K562 (cell line): ENCODE measurements around the gene HELLS.

Experiments
- EP300 ChIP-seq: IDR thresholded peaks from 2 replicates; pipeline ENCODE4 v1.6.1; 2012; ENCODE audit warnings: low read length, improper control_type of control experiment
- EZH2 ChIP-seq: IDR thresholded peaks from 2 replicates; pipeline ENCODE4 v1.6.1; 2012; ENCODE audit warnings: low read depth, mild to moderate bottlenecking, inconsistent platforms, low read length, borderline replicate concordance
- JUND ChIP-seq, 2 experiments: IDR thresholded peaks; 2 replicates in 1 of 2; 3 replicates in 1 of 2; pipeline ENCODE4 v1.6.1; 2011; ENCODE audit warnings: borderline replicate concordance in 2 of 2, low read depth in 2 of 2, low read length in 2 of 2, improper control_type of control experiment in 1 of 2, missing biosample characterization in 1 of 2, missing genetic modification characterization in 1 of 2, missing genetic modification reagents in 1 of 2
- KDM5B ChIP-seq: fragments of 200-600 bp; sonication (generic); IDR thresholded peaks from 2 replicates; pipeline ENCODE4 v1.6.1; 2012; ENCODE audit warnings: low read depth, mild to moderate bottlenecking, moderate library complexity, low read length, control low read depth, inconsistent platforms; ENCODE audit not compliant: insufficient replicate concordance
- SMARCA5 ChIP-seq: fragments of 450-650 bp; IDR thresholded peaks from 2 replicates; pipeline ENCODE4 v1.6.1; 2016
- SMARCE1 ChIP-seq: fragments of 450-650 bp; IDR thresholded peaks from 2 replicates; pipeline ENCODE4 v1.7.1; 2016; ENCODE audit warnings: mild to moderate bottlenecking
- TRIM24 ChIP-seq, 2 experiments: fragments of 450-650 bp; IDR thresholded peaks; 2 replicates each; pipeline ENCODE4 v1.6.1; 2016
- ZNF347 ChIP-seq: fragments of 450-650 bp; formaldehyde crosslinking; IDR thresholded peaks from 2 replicates; pipeline ENCODE4 v1.4.0; 2020; ENCODE audit warnings: low read depth, mild to moderate bottlenecking, moderate library complexity
- ZNF384 ChIP-seq: IDR thresholded peaks from 2 replicates; pipeline ENCODE4 v1.6.1; 2012; ENCODE audit warnings: low read depth, low read length, improper control_type of control experiment
- ZNF589 ChIP-seq: fragments of 200-800 bp; sonication (Bioruptor generic); IDR thresholded peaks from 2 replicates; pipeline ENCODE4 v1.6.1; 2016; ENCODE audit warnings: low read depth, missing genetic modification characterization, missing compliant biosample characterization
- ZZZ3 ChIP-seq: fragments of 450-650 bp; IDR thresholded peaks from 2 replicates; pipeline ENCODE4 v1.6.1; 2016; ENCODE audit warnings: antibody characterized with exemption, mild to moderate bottlenecking, moderate library complexity
- TF ChIP-seq, protein P1 (sequence below): fragments of 200-800 bp; sonication (Bioruptor generic); IDR thresholded peaks from 2 replicates; pipeline ENCODE4 v1.6.1; 2016; ENCODE audit warnings: missing genetic modification characterization, missing compliant biosample characterization
- TF ChIP-seq, protein P2 (sequence below), 2 experiments: fragments of 450-650 bp; formaldehyde crosslinking in 1 of 2; IDR thresholded peaks; 2 replicates each; pipeline versions ENCODE4 v1.4.0 to v1.6.1; 2014 to 2020; ENCODE audit warnings: mild to moderate bottlenecking in 2 of 2, borderline replicate concordance in 1 of 2, low read depth in 1 of 2
- TF ChIP-seq, protein P3 (sequence below), 3 experiments: IDR thresholded peaks in 2 of 3; conservative IDR thresholded peaks in 1 of 3; 2 replicates each; pipeline ENCODE4 v1.5.1; 2011 to 2012; ENCODE audit warnings: low read length in 3 of 3, mild to moderate bottlenecking in 3 of 3, control low read depth in 2 of 3, improper control_type of control experiment in 1 of 3, inconsistent platforms in 1 of 3, low read depth in 1 of 3, mixed read lengths in 1 of 3, moderate library complexity in 1 of 3; ENCODE audit not compliant: insufficient read depth in 2 of 3

DNA sequence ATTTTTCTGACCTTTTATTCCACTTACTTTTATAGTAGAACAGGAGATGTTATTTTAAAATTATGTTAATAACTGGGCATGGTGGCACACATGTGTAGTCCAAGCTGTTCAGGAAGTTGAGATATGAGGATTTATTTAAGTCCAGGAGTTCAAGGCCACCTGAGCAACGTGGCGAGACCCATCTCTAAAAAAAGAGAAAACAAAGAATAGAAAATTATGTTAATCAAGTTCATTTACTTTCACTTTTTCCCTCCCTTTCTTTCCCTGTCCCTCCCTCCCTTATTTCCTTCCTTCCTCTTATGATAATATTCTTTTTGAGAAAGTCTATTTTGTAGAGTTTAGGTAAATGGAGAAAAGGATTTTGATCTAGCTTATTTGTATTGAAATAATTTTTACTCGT, 48.9 kb upstream of the HELLS start:
- no peak for TF ChIP-seq ZNF589
- TF ChIP-seq TRIM24 (IDR thresholded peaks at IDR 0.05), result no peak
- no peak for TF ChIP-seq JUND (IDR thresholded peaks at IDR 0.05; ENCODE audit: borderline replicate concordance, low read depth, low read length)
- TF ChIP-seq JUND (tag; IDR thresholded peaks at IDR 0.05; ENCODE audit: borderline replicate concordance, low read depth, low read length), result no peak
- TF ChIP-seq KDM5B, result no peak
- TF ChIP-seq ZNF347 (CRISPR knock-in tag), result no peak
- TF ChIP-seq, protein P1, sequence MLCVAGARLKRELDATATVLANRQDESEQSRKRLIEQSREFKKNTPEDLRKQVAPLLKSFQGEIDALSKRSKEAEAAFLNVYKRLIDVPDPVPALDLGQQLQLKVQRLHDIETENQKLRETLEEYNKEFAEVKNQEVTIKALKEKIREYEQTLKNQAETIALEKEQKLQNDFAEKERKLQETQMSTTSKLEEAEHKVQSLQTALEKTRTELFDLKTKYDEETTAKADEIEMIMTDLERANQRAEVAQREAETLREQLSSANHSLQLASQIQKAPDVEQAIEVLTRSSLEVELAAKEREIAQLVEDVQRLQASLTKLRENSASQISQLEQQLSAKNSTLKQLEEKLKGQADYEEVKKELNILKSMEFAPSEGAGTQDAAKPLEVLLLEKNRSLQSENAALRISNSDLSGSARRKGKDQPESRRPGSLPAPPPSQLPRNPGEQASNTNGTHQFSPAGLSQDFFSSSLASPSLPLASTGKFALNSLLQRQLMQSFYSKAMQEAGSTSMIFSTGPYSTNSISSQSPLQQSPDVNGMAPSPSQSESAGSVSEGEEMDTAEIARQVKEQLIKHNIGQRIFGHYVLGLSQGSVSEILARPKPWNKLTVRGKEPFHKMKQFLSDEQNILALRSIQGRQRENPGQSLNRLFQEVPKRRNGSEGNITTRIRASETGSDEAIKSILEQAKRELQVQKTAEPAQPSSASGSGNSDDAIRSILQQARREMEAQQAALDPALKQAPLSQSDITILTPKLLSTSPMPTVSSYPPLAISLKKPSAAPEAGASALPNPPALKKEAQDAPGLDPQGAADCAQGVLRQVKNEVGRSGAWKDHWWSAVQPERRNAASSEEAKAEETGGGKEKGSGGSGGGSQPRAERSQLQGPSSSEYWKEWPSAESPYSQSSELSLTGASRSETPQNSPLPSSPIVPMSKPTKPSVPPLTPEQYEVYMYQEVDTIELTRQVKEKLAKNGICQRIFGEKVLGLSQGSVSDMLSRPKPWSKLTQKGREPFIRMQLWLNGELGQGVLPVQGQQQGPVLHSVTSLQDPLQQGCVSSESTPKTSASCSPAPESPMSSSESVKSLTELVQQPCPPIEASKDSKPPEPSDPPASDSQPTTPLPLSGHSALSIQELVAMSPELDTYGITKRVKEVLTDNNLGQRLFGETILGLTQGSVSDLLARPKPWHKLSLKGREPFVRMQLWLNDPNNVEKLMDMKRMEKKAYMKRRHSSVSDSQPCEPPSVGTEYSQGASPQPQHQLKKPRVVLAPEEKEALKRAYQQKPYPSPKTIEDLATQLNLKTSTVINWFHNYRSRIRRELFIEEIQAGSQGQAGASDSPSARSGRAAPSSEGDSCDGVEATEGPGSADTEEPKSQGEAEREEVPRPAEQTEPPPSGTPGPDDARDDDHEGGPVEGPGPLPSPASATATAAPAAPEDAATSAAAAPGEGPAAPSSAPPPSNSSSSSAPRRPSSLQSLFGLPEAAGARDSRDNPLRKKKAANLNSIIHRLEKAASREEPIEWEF (CRISPR knock-in tag), result no peak
- no peak for TF ChIP-seq EZH2
- TF ChIP-seq, protein P2, sequence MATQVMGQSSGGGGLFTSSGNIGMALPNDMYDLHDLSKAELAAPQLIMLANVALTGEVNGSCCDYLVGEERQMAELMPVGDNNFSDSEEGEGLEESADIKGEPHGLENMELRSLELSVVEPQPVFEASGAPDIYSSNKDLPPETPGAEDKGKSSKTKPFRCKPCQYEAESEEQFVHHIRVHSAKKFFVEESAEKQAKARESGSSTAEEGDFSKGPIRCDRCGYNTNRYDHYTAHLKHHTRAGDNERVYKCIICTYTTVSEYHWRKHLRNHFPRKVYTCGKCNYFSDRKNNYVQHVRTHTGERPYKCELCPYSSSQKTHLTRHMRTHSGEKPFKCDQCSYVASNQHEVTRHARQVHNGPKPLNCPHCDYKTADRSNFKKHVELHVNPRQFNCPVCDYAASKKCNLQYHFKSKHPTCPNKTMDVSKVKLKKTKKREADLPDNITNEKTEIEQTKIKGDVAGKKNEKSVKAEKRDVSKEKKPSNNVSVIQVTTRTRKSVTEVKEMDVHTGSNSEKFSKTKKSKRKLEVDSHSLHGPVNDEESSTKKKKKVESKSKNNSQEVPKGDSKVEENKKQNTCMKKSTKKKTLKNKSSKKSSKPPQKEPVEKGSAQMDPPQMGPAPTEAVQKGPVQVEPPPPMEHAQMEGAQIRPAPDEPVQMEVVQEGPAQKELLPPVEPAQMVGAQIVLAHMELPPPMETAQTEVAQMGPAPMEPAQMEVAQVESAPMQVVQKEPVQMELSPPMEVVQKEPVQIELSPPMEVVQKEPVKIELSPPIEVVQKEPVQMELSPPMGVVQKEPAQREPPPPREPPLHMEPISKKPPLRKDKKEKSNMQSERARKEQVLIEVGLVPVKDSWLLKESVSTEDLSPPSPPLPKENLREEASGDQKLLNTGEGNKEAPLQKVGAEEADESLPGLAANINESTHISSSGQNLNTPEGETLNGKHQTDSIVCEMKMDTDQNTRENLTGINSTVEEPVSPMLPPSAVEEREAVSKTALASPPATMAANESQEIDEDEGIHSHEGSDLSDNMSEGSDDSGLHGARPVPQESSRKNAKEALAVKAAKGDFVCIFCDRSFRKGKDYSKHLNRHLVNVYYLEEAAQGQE (IDR thresholded peaks at IDR 0.05; ENCODE audit: borderline replicate concordance), result no peak
- TF ChIP-seq, protein P2 (CRISPR knock-in tag; IDR thresholded peaks at IDR 0.05; ENCODE audit: low read depth), result no peak
- TF ChIP-seq SMARCE1, result no peak
- TF ChIP-seq, protein P3, sequence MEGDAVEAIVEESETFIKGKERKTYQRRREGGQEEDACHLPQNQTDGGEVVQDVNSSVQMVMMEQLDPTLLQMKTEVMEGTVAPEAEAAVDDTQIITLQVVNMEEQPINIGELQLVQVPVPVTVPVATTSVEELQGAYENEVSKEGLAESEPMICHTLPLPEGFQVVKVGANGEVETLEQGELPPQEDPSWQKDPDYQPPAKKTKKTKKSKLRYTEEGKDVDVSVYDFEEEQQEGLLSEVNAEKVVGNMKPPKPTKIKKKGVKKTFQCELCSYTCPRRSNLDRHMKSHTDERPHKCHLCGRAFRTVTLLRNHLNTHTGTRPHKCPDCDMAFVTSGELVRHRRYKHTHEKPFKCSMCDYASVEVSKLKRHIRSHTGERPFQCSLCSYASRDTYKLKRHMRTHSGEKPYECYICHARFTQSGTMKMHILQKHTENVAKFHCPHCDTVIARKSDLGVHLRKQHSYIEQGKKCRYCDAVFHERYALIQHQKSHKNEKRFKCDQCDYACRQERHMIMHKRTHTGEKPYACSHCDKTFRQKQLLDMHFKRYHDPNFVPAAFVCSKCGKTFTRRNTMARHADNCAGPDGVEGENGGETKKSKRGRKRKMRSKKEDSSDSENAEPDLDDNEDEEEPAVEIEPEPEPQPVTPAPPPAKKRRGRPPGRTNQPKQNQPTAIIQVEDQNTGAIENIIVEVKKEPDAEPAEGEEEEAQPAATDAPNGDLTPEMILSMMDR (IDR thresholded peaks at IDR 0.05 in 2 of 3, conservative IDR thresholded peaks at IDR 0.05 in 1 of 3; ENCODE audit: insufficient read depth in 2 of 3, low read depth in 1 of 3, low read length in 3 of 3), result no peak
- TF ChIP-seq ZNF384, result no peak
- TF ChIP-seq SMARCA5, result no peak
- TF ChIP-seq ZZZ3, result no peak
- TF ChIP-seq EP300, result no peak
